Gastroesophageal sphincter (tissue), 3 donors: ENCODE results near the gene METTL15.

Experiments
- POLR2A ChIP-seq, 2 donors: fragments of 450-650 bp; IDR thresholded peaks; one replicate each; pipeline ENCODE4 v1.6.1; 2017; ENCODE audit warnings: antibody characterized with exemption in 2 of 2, mild to moderate bottlenecking in 2 of 2, moderate library complexity in 1 of 2
- POLR2AphosphoS5 ChIP-seq: sonication (generic); formaldehyde crosslinking; IDR thresholded peaks from one replicate; pipeline ENCODE4 v1.6.1; 2017; ENCODE audit warnings: antibody characterized with exemption
- TF ChIP-seq, protein P1 (sequence below), 4 experiments: fragments of 200-600 bp in 2 of 4; fragments of 450-650 bp in 2 of 4; sonication (generic) in 1 of 4; IDR thresholded peaks; one replicate each; pipeline ENCODE4 v1.5.1; 2017 to 2019; ENCODE audit warnings: antibody characterized with exemption in 4 of 4, mild to moderate bottlenecking in 2 of 4, moderate library complexity in 2 of 4

DNA sequence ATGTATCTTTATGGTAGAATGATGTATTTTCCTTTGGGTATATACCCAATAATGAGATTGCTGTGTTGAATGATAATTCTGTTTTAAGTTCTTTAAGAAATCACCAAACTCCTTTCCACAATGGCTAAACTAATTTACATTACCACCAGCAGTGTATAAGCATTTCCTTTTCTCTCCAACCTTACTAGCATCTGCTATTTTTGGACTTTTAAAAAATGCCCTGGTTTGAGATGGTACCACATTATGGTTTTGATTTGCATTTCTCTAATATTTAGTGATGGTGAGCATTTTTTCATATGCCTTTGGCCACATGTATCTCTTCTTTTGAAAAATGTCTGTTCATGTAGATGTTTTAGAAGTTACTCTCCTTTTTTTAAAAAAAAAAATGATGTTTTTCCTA, 142.0 kb downstream of the METTL15 start:
- TF ChIP-seq, protein P1, sequence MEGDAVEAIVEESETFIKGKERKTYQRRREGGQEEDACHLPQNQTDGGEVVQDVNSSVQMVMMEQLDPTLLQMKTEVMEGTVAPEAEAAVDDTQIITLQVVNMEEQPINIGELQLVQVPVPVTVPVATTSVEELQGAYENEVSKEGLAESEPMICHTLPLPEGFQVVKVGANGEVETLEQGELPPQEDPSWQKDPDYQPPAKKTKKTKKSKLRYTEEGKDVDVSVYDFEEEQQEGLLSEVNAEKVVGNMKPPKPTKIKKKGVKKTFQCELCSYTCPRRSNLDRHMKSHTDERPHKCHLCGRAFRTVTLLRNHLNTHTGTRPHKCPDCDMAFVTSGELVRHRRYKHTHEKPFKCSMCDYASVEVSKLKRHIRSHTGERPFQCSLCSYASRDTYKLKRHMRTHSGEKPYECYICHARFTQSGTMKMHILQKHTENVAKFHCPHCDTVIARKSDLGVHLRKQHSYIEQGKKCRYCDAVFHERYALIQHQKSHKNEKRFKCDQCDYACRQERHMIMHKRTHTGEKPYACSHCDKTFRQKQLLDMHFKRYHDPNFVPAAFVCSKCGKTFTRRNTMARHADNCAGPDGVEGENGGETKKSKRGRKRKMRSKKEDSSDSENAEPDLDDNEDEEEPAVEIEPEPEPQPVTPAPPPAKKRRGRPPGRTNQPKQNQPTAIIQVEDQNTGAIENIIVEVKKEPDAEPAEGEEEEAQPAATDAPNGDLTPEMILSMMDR (IDR thresholded peaks at IDR 0.05), result no peak
- TF ChIP-seq POLR2A (IDR thresholded peaks at IDR 0.05) (no peak), POLR2AphosphoS5 (no peak)
